HFFc6 (cell line): ENCODE data around the gene ARL6IP4. TPM values are rescaled to one million over a fixed set of nuclear protein-coding genes. Genes with fewer than 3 reads are reported as not detected.
A peak's percentile ranks its signal among the peaks of the same experiment; 100 is the strongest.

Source experiments
- DNase-seq: peaks from one replicate; pipeline ENCODE4 v3.0.0-alpha.2; 2018
- H3K27ac Mint-ChIP-seq: 2 replicates; pipeline ENCODE4 v1.8.0; 2020; ENCODE audit warnings: mild to moderate bottlenecking, mixed read lengths
- H3K27me3 Mint-ChIP-seq: 2 replicates; pipeline ENCODE4 v1.8.0; 2021; ENCODE audit warnings: mild to moderate bottlenecking, moderate library complexity, mixed read lengths; ENCODE audit not compliant: insufficient read depth
- H3K36me3 Mint-ChIP-seq: 2 replicates; pipeline ENCODE4 v1.8.0; 2021; ENCODE audit warnings: low read depth, mixed read lengths
- H3K4me1 Mint-ChIP-seq: 2 replicates; pipeline ENCODE4 v1.8.0; 2020; ENCODE audit warnings: low read depth, mixed read lengths
- H3K4me3 Mint-ChIP-seq: 2 replicates; pipeline ENCODE4 v1.8.0; 2020; ENCODE audit warnings: mild to moderate bottlenecking, moderate library complexity, mixed read lengths
- H3K9me3 Mint-ChIP-seq: 2 replicates; pipeline ENCODE4 v1.8.0; 2020; ENCODE audit warnings: mild to moderate bottlenecking, mixed read lengths
- CTCF ChIP-seq: fragments of 200-600 bp; sonication (generic); IDR thresholded peaks from 2 replicates; pipeline ENCODE4 v1.5.0; 2021; ENCODE audit warnings: antibody characterized with exemption, mild to moderate bottlenecking
- total RNA-seq, 6 experiments: library from RNA; stranded (reverse); fragmentation: NEBNext Ultra II Directional; extraction: Animal tissue kit (Norgen Biotek cat#: 25700); gene quantifications; 2 replicates in 1 of 6; 3 replicates in 5 of 6; pipeline ENCODE4 v1.2.3, GENCODE V29; 2021

Gene ARL6IP4
- total RNA-seq, 6 experiments from 2014 or later, result 128 to 180 (median 149) TPM

DNA sequence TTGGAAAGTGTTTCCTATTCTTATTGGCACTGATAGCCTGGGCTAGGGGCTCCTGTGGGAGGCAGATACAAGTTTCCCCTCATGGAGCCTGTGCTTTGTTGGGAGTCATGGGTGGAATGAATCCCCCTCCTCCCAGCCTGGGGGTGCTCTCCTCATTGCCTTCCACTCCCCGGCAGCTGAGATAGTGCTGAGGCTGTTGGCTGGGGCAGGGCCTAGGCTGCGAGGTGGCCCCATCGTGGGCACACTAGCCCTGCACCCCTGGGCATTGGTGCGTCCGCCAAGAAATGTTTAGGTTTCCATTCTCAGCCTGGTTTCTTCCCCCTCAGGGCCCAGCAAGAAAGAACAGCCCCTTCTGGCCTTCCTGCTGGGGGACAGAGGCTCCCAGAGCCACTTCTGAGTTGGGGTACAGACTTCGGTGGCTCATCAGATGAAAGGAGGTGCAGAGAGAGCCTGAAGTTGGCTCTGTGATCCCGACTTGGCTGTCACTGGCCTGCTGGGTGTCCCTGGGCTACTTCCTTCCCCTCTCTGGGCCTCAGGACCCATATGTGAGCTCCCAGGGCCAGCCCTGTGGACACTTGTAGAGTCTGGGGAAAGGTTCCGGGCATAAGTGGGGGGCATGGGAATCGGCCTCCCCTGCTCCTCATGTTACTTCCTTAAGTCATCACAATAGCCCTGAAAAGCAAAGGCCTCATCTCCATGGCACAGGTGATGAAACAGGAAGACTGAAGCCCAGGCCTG, 2.7 kb upstream of the ARL6IP4 start:
- Mint-ChIP-seq H3K27ac (no peak overlapping the region), H3K4me1 (peaks cover 36% of the 10 kb centered on the region), H3K4me3 (no peak overlapping the region; the same call in 1 of the 2 replicates), H3K36me3 (no peaks in the 10 kb centered on the region), H3K27me3 (no peaks in the 10 kb centered on the region; the same call in none of the 2 replicates), H3K9me3 (no peaks in the 10 kb centered on the region)
- DNase-seq, result no peak
- no peak for TF ChIP-seq CTCF

GRCh38 chr12:122978507-122978955, 1.9 kb upstream of the ARL6IP4 start:
- H3K9me3 Mint-ChIP-seq, result no peaks in the 10 kb centered on the region
- no peak overlapping the region for H3K27ac Mint-ChIP-seq
- no peak for DNase-seq
- peaks cover 43% of the 10 kb centered on the region for H3K4me1 Mint-ChIP-seq
- no peak overlapping the region for H3K4me3 Mint-ChIP-seq
- H3K27me3 Mint-ChIP-seq, result no peaks in the 10 kb centered on the region; the same call in none of the 2 replicates
- TF ChIP-seq CTCF, result no peak
- no peaks in the 10 kb centered on the region for H3K36me3 Mint-ChIP-seq

DNA sequence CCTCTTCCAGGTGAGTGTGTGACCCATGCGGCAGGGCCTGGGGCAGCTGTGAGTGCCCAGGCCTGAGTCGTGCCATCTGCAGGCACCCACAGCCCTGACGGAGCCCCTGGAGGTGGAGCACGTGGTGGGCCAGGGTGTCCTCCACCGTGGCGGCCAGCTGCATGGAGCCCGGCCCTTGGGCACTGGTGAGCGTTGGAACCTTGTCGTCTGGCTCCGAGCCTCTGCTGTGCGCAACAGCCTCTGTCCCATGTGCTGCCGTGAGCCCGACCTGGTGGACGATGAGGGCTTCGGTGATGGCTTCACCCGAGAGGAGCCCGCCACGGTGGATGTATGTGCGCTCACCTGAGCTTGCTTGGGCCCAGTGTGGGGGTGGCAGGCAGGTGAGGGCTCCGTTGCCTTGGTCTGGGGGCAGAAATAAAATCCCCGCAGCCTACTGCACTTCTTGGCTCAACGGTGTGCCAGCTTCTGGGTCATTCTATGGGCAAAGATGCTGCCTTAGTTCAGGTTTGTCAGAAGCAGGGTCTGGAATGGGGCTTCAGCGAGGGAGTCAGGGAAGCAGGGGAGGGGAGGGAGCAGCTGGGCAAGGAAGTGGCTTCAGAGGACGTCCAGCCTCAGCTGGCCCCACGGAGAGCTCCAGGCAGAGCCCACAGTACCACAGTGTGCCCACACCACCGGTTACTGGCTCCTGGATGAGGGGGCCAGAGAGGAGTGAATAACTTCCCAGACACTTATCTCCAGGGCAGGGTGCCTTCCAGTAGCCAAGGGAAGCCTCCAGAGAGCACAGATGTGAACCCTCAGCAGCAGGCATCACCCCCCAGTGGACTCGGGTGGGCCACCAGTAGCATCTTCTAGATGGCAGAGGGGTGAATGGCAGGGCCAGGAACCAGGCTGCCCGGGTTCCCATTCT, 1.2 kb upstream of the ARL6IP4 start:
- no peak for DNase-seq
- Mint-ChIP-seq H3K4me1 (peaks cover 44% of the 10 kb centered on the region), H3K27ac (peak overlapping the region; percentile 83), H3K27me3 (no peaks in the 10 kb centered on the region; the same call in none of the 2 replicates), H3K4me3 (peak overlapping the region; percentile 91), H3K9me3 (no peaks in the 10 kb centered on the region), H3K36me3 (no peaks in the 10 kb centered on the region)
- no peak for TF ChIP-seq CTCF

- no peak for TF ChIP-seq CTCF
- H3K4me1 Mint-ChIP-seq, result peaks cover 48% of the 10 kb centered on the region
- no peaks in the 10 kb centered on the region for H3K9me3 Mint-ChIP-seq
- peak overlapping the region; percentile 91 for H3K4me3 Mint-ChIP-seq
- peaks cover under 1% of the 10 kb centered on the region for H3K27me3 Mint-ChIP-seq
- peak overlapping the region; percentile 83 for H3K27ac Mint-ChIP-seq
- no peak for DNase-seq
- no peaks in the 10 kb centered on the region for H3K36me3 Mint-ChIP-seq
These were observed 636 bp upstream of the ARL6IP4 start for GRCh38 chr12:122979908-122980182.

DNA sequence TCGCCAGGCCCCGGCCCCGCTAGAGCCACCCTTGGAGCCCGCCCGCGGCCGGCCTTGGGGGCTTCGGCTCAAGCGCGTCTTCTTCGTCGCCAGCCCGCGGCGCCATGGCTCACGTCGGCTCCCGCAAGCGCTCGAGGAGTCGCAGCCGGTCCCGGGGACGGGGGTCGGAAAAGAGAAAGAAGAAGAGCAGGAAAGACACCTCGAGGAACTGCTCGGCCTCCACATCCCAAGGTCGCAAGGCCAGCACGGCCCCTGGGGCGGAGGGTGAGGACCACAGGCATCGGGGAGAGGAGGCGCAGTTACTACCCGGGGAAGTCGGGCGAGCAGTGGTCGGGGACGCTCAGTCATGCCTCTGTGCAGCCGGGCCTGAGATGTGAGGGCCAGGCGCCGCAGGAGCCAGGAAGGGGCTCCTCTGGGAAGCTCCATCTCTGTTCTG, 573 bp downstream of the ARL6IP4 start:
- Mint-ChIP-seq H3K27ac (peak overlapping the region; percentile 67), H3K4me1 (peaks cover 45% of the 10 kb centered on the region)
- no peak for DNase-seq

More for the DNA sequence above, 573 bp downstream of the ARL6IP4 start:
- TF ChIP-seq CTCF, result no peak
- Mint-ChIP-seq H3K36me3 (no peaks in the 10 kb centered on the region), H3K27me3 (peaks cover 2% of the 10 kb centered on the region), H3K4me3 (peak overlapping the region; percentile 93), H3K9me3 (no peaks in the 10 kb centered on the region)
